ENCODE measurements around the gene UBFD1.

GRCh38 chr16:23578101-23578830 is 20.7 kb downstream of the UBFD1 start:
- TF ChIP-seq, protein P1, sequence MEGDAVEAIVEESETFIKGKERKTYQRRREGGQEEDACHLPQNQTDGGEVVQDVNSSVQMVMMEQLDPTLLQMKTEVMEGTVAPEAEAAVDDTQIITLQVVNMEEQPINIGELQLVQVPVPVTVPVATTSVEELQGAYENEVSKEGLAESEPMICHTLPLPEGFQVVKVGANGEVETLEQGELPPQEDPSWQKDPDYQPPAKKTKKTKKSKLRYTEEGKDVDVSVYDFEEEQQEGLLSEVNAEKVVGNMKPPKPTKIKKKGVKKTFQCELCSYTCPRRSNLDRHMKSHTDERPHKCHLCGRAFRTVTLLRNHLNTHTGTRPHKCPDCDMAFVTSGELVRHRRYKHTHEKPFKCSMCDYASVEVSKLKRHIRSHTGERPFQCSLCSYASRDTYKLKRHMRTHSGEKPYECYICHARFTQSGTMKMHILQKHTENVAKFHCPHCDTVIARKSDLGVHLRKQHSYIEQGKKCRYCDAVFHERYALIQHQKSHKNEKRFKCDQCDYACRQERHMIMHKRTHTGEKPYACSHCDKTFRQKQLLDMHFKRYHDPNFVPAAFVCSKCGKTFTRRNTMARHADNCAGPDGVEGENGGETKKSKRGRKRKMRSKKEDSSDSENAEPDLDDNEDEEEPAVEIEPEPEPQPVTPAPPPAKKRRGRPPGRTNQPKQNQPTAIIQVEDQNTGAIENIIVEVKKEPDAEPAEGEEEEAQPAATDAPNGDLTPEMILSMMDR (IDR thresholded peaks at IDR 0.05) = no peak
- no peak for TF ChIP-seq POLR2A (IDR thresholded peaks at IDR 0.05)
